Erythroblast (primary cell): Measurements from ENCODE around the gene PTPRA.

ENCODE experiments used
- GATA1 ChIP-seq: IDR thresholded peaks from 2 replicates; pipeline ENCODE4 v1.6.1; 2011; ENCODE audit warnings: low read depth, mild to moderate bottlenecking, control low read depth, low read length, moderate library complexity
- POLR2A ChIP-seq: IDR thresholded peaks from 2 replicates; pipeline ENCODE4 v1.6.1; 2011; ENCODE audit warnings: mild to moderate bottlenecking, low read length

DNA sequence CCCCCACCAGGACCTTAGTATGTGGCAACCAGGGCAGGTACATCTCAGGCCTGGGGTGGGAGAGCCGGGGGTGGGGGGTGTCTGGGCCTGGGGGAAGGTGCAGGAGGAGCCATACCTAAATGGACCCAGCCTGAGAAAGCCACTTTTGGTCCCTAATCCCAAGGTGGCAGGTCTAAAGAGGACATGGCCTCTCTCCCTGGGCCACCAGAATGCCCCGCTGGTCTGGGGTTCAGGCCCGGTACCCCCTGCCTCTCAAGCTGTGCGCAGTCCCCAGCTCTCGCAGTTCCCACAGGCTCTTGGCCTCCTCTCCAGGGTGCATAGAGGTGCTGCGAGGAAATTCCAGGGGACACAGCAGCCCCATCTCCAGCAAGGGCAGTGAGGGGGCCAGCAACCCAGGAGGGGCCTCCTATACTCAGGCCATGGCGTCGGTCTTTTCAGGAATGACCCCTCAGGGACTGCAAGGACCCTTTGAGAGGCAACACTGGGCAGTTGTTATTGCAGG lies 212.3 kb downstream of the PTPRA start:
- no peak for TF ChIP-seq POLR2A
- no peak for TF ChIP-seq GATA1
